Left ventricle myocardium superior (tissue), 1 donor: ENCODE results near the gene CELF4. TPM values are rescaled to one million over a fixed set of nuclear protein-coding genes. Genes with fewer than 3 reads are reported as not detected.
A peak's percentile ranks its signal among the peaks of the same experiment; 100 is the strongest.

Source experiments
- ATAC-seq: fragments of 200-7000 bp; cut with Tn5 transposase; one replicate; pipeline ENCODE4 v1.9.1; 2020; ENCODE audit warnings: mild to moderate bottlenecking, moderate library complexity
- DNase-seq: peaks from one replicate; pipeline ENCODE4 v3.0.0-alpha.2; 2020
- intact Hi-C: fragments of 100-400 bp; cut with micrococcal nuclease; formaldehyde crosslinking; loops from one replicate; pipeline ENCODE4 v1.11.0; 2022
- total RNA-seq: library from RNA; stranded (reverse); fragmentation: NEBNext Ultra II Directional; extraction: Animal tissue kit (Norgen Biotek cat#: 25700); gene quantifications from one replicate; pipeline ENCODE4 v1.2.1, GENCODE V29; 2021
- donor health status: DM: no; HTN: yes; CAD: no; lungs with severe emphysema.

CELF4 gene
- total RNA-seq, 1 donor from 2014 or later: 0.52 TPM

DNA sequence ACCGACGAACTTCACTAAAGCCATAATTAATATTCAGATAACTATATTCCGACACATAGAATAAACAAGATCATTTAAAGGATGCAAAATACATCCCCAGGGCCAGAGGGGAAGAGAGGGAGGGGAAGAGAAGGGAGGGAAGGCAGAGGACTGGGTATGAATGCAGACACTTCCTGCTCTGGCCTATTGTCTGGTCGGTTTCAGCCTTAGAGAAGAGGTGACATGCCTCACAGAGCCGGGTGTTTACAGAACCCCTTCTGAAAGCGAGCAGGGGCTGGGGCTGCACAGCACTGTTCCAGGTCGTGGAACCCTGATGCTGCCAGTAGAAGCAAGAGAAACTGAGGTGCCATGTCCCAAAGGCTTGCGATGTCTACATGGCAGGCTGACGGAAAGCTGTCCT lies 31.0 kb downstream of the CELF4 start:
- no peak for DNase-seq
- intact Hi-C loops: loop anchor here (5.0 kb wide), 1 partner anchor 147 kb away; no protein-coding TSS in a partner anchor
- no peak for ATAC-seq

- intact Hi-C loops: no loop called here
- no peak for ATAC-seq
- no peak for DNase-seq
Observed at GRCh38 chr18:37533647-37534584, 31.7 kb downstream of the CELF4 start.

DNA sequence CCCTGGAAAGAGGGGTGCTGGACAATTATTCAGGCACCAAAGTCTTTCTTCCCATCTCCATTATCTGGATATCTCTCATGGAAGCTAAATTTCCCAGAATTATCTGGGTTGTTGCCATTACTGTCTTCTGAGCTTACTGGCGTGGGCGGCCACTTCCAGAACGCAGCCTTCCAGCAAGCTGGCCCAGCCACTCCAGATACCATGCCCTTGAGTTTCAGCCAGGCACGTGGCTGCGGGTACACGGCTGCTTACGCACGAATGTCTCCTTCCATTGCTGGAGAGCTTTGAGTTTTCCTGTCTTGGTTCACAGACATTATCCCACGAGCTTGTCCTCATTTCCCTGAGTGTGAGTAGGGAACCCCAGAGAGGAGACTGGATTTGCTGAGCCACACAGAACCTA lies 32.7 kb downstream of the CELF4 start:
- ATAC-seq (no peak), DNase-seq (no peak)
- intact Hi-C loops: no loop called here

DNA sequence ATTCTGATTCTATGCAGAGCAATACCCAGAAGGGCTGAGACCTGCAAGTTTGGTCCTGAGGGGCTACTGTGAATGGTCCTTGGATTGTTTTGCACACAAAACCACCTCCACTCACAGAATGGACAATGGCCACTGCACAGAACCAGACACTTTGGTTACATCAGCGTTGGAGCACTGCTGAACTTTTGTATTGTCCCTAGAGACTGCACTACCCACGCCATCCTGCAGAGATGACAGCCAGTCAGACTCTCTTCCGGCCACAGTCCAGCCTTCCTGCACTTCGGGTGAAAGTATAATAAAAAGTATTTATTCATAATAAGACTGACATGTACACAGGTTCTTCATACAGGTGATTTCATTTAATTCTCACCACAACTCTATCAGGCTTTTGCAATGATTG lies 35.7 kb downstream of the CELF4 start:
- intact Hi-C loops: no loop called here
- ATAC-seq (peak; percentile 34), DNase-seq (no peak)

GRCh38 chr18:37529296-37529695 lies 36.3 kb downstream of the CELF4 start:
- intact Hi-C loops: no loop called here
- DNase-seq: no peak
- no peak for ATAC-seq

DNA sequence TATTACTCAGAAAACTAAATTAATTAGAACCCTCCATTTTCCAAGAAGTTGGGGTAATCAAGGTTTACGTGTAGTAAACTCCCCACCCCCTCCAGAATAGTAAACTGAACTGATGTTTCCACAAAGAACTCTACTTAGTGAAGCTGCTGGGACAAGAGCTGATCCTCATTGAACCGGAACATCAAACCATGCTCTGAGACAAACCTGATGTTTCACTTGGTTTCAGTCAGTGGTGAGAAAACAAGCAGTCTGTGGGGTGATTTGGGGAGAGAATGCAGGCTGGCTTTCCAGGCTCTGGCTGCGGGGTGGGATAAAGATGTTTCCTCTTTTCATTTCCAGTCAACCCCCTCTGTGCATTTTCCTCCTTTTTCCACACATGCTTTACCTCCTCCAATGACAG lies 38.2 kb downstream of the CELF4 start:
- intact Hi-C loops: no loop called here
- DNase-seq: no peak
- ATAC-seq: no peak

GRCh38 chr18:37525262-37525585 lies 40.4 kb downstream of the CELF4 start:
- ATAC-seq (no peak), DNase-seq (no peak)
- intact Hi-C loops: no loop called here

- no peak for DNase-seq
- ATAC-seq: peak; percentile 43
- intact Hi-C loops: no loop called here
Observed at GRCh38 chr18:37524498-37525261, 40.9 kb downstream of the CELF4 start.

DNA sequence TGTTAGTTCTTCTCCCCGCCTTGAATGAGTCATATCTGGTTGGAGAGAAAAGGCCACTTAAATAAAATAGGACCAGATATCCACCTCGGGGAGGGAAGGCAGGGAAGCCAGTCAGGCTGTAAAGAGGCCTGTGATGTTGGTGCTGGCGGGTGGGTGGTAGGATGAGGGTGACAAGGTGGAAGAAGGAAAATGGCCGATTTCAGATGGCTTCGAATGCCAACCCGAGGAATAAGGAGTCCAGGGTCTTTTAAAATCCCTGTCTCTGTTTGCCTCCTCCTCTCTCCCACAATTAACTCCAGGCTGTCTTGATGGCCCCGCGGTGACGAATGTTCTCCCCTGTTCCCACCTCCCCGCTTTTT lies 41.5 kb downstream of the CELF4 start:
- DNase-seq (no peak), ATAC-seq (no peak)
- intact Hi-C loops: no loop called here

GRCh38 chr18:37521510-37522465 lies 43.8 kb downstream of the CELF4 start:
- intact Hi-C loops: no loop called here
- DNase-seq (no peak), ATAC-seq (no peak)

GRCh38 chr18:37520508-37520907 lies 45.1 kb downstream of the CELF4 start:
- no peak for DNase-seq
- no peak for ATAC-seq
- intact Hi-C loops: no loop called here

DNA sequence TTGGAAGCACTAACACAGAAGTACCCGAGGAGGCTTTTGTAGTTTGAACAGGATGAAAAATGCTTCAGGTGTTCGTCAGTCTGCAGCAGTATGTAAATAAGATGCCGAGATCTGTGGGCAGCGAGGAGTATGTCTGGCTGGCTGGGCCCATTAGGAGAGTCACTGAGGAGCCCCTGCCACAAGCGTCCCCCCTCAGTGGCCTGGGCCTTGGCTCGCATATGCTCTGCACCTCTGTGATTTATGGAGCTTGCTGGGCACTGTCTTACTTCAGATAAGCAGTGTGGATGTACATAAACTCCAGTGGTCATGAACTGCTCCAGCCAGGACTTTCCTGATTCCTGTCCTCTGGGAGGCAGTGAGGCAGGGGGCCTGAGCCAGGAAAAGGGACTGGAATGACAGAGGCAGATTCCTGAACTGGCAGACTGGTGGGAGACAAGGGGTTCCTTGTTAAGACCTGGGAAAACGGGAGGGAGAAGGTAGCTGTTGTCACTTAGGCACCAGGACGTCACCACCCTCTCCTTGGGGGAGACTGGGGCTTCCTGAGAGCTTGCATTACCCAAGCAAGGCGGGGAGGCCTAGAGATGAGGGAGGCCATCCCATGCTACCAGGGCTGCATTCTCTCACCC lies 46.0 kb downstream of the CELF4 start:
- ATAC-seq (no peak), DNase-seq (no peak)
- intact Hi-C loops: no loop called here

GRCh38 chr18:37516361-37516853 lies 49.2 kb downstream of the CELF4 start:
- ATAC-seq: no peak
- intact Hi-C loops: no loop called here
- no peak for DNase-seq

GRCh38 chr18:37514953-37515352 lies 50.6 kb downstream of the CELF4 start:
- no peak for DNase-seq
- intact Hi-C loops: no loop called here
- ATAC-seq: no peak

DNA sequence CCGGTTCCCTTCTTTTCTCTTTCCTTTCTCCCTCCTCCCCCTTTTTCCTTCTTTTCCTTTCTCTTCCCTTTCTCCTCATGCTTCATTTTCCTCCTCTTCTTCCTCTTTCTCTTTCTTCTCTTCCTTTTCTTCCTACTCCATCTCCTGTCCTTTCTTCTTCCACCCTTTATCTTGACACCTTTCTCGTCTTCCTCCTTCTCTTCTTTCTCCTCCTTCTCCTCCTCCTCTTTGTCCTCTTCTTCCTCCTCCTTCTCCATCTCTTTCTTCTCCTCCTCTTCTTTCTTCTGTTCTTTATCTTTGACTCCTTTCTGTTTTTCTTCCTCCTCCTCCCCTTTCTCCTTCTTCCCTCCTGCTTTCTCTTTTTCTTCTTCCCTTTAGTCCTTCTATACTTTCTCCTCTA lies 53.2 kb downstream of the CELF4 start:
- DNase-seq: no peak
- ATAC-seq: no peak
- intact Hi-C loops: no loop called here

DNA sequence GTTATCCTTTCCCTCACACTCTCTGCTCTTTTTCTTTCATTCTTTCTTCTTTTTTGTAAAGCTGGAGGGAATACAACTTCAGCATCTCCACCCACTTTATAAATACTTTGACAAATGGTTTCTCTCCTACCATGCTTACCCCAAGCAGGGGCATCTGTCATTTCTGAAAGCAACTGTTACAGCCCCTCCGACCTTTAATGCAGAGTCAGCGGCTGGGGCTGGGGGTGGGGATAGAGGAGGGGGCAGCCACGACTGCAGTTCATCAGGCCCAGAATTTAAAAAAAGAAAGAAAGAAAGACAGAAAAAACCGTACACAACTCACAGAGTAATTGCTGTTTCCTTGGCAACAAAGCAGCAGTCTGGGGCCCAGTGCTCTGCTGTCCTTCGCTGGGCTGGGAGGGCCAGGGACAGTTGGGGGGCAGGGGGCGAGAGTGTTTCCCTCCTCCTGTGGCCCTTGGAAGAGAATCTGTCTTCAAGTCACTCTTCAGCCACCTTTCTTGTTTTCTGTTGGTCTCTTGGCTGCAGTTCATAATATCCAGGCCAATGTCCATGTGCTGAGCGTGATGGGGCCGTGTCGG lies 53.8 kb downstream of the CELF4 start:
- DNase-seq (no peak), ATAC-seq (no peak)
- intact Hi-C loops: no loop called here

DNA sequence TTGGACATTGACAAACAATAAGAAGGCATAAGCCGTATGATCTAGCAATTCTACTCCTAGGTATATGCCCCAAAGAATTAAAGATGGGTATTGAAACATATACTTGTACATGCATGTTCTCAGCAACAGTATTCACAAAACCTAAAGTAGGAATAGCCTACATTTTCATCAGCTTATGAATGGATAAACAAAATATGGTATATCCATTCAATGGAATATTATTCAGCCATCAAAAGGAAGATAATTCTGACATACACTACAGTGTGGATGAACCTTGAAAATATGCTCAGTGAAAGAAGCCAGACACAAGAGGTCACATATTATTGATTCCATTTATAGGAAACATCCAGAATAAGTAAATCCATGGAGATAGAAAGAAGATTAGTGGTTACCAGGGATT lies 56.0 kb downstream of the CELF4 start:
- intact Hi-C loops: no loop called here
- ATAC-seq (no peak), DNase-seq (no peak)

DNA sequence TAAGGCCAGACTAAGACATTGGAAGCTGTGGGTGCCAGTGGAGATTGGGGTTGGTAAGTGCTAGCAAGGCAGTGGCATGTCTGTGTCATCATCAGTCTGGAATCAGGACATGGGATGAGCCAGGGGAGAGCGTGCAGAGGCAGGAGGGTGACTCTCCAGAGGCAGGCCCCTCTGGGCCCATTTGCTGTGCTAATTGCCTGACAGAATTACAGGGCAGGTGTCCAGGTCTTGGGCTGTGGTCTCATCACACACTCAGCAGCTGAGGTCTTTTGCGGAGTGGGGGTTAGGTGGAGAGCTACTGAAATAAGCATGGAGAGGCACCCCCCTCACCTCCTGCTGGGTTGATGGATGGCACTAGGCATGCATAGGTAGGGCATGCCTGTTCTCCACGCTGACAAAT lies 57.4 kb downstream of the CELF4 start:
- no peak for DNase-seq
- ATAC-seq: no peak
- intact Hi-C loops: no loop called here

DNA sequence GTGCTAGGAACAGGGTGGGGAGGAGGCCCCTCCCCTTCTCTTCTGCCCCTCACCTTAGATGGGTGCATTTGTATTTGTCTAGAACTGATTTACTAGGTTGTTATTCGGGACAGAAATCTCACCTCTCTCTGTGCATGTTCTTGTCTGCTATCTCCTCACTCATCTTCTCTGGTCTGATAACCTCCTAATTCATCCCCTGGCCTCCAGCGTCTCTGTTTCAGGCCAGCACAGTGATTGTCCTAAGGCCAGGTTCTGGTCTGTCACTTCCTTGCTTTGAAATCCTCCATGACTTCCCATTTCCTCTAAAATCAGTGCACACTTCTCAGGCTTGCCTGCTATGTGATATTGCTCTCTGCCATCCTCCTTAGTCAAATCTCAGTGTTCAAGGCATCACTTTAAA lies 58.4 kb downstream of the CELF4 start:
- ATAC-seq (no peak), DNase-seq (no peak)
- intact Hi-C loops: no loop called here
